GM19328 (cell line): Measurements from ENCODE around the gene PUM1.

Experiments used
- ATAC-seq: cut with Tn5 transposase; IDR thresholded peaks from one replicate; pipeline ENCODE4 v1.9.1; 2021; ENCODE audit warnings: mild to moderate bottlenecking, moderate library complexity; ENCODE audit not compliant: unreplicated experiment

Gene PUM1

GRCh38 chr1:30895944-30896660 is 169.4 kb downstream of the PUM1 start:
- ATAC-seq: no peak

- ATAC-seq: no peak
These were observed 170.1 kb downstream of the PUM1 start for GRCh38 chr1:30895382-30895943.

- ATAC-seq: no peak
These were observed 171.0 kb downstream of the PUM1 start for GRCh38 chr1:30894508-30894973.

- ATAC-seq: no peak
These were observed 171.6 kb downstream of the PUM1 start for GRCh38 chr1:30893776-30894507.

- ATAC-seq: no peak
These were observed 172.8 kb downstream of the PUM1 start for GRCh38 chr1:30892671-30893073.

- no peak for ATAC-seq
These were observed 174.3 kb downstream of the PUM1 start for GRCh38 chr1:30891227-30891552.

- ATAC-seq: no peak
These were observed 174.9 kb downstream of the PUM1 start for GRCh38 chr1:30890502-30891226.

GRCh38 chr1:30889511-30889910 is 176.0 kb downstream of the PUM1 start:
- ATAC-seq: no peak

- ATAC-seq: no peak
These were observed 176.5 kb downstream of the PUM1 start for GRCh38 chr1:30888975-30889374.

- ATAC-seq: no peak
These were observed 177.1 kb downstream of the PUM1 start for GRCh38 chr1:30888391-30888790.

- no peak for ATAC-seq
These were observed 177.8 kb downstream of the PUM1 start for GRCh38 chr1:30887485-30888315.

GRCh38 chr1:30886710-30887428 is 178.6 kb downstream of the PUM1 start:
- ATAC-seq: no peak

- ATAC-seq: no peak
These were observed 179.7 kb downstream of the PUM1 start for GRCh38 chr1:30885570-30886522.

- ATAC-seq: no peak
These were observed 180.8 kb downstream of the PUM1 start for GRCh38 chr1:30884723-30885122.

GRCh38 chr1:30883389-30884172 is 181.9 kb downstream of the PUM1 start:
- ATAC-seq: no peak

- ATAC-seq: no peak
These were observed 182.7 kb downstream of the PUM1 start for GRCh38 chr1:30882678-30883388.
